H9 (cell line): ENCODE data around the gene FBLN2. TPM values are rescaled to one million over a fixed set of nuclear protein-coding genes. Genes with fewer than 3 reads are reported as not detected.

ENCODE experiments used
- DNase-seq: peaks from one replicate; pipeline ENCODE4 v3.0.0-alpha.2; 2017
- H2AFZ ChIP-seq: one replicate; pipeline ENCODE4 v1.6.1; 2013; ENCODE audit warnings: mild to moderate bottlenecking, low read length, control low read depth, moderate library complexity
- H2AK5ac ChIP-seq: 2 replicates; pipeline ENCODE4 v1.6.1; 2013; ENCODE audit warnings: low read length, control low read depth, mixed read lengths; ENCODE audit not compliant: insufficient read length
- H2BK120ac ChIP-seq: one replicate; pipeline ENCODE4 v1.6.1; 2013; ENCODE audit warnings: low read depth, mild to moderate bottlenecking, low read length, control low read depth, inconsistent platforms; ENCODE audit not compliant: poor library complexity, severe bottlenecking
- H2BK12ac ChIP-seq: 2 replicates; pipeline ENCODE4 v1.6.1; 2013; ENCODE audit warnings: low read length, control low read depth, mixed read lengths, low read depth; ENCODE audit not compliant: insufficient read length
- H2BK15ac ChIP-seq: 2 replicates; pipeline ENCODE4 v1.6.1; 2013; ENCODE audit warnings: low read depth, low read length, control low read depth
- H2BK20ac ChIP-seq: one replicate; pipeline ENCODE4 v1.6.1; 2013; ENCODE audit warnings: low read depth, mild to moderate bottlenecking, low read length, control low read depth, inconsistent platforms; ENCODE audit not compliant: poor library complexity, severe bottlenecking
- H2BK5ac ChIP-seq: 2 replicates; pipeline ENCODE4 v1.6.1; 2013; ENCODE audit warnings: low read length, control low read depth, mixed read lengths; ENCODE audit not compliant: insufficient read length
- H3K14ac ChIP-seq: 2 replicates; pipeline ENCODE4 v1.6.1; 2013; ENCODE audit warnings: low read length, control low read depth; ENCODE audit not compliant: insufficient read depth
- H3K18ac ChIP-seq: 2 replicates; pipeline ENCODE4 v1.6.1; 2013; ENCODE audit warnings: low read depth, mild to moderate bottlenecking, mixed read lengths, low read length, control low read depth; ENCODE audit not compliant: insufficient read length
- H3K23ac ChIP-seq: 2 replicates; pipeline ENCODE4 v1.6.1; 2013; ENCODE audit warnings: low read length, control low read depth, mixed read lengths, low read depth; ENCODE audit not compliant: insufficient read length
- H3K23me2 ChIP-seq: 2 replicates; pipeline ENCODE4 v1.6.1; 2013; ENCODE audit warnings: low read depth, mild to moderate bottlenecking, mixed read lengths, low read length, control low read depth; ENCODE audit not compliant: insufficient read length, poor library complexity, severe bottlenecking
- H3K27ac ChIP-seq: 2 replicates; pipeline ENCODE4 v1.5.1; 2013; ENCODE audit warnings: low read length, control low read depth, mixed read lengths, low read depth; ENCODE audit not compliant: insufficient read length
- H3K27me3 ChIP-seq: 2 replicates; pipeline ENCODE4 v1.6.1; 2013; ENCODE audit warnings: low read length, control low read depth, inconsistent platforms; ENCODE audit not compliant: insufficient read depth
- H3K4ac ChIP-seq: 2 replicates; pipeline ENCODE4 v1.6.1; 2013; ENCODE audit warnings: low read depth, mild to moderate bottlenecking, control low read depth, inconsistent platforms, low read length, moderate library complexity
- H3K4me1 ChIP-seq: 2 replicates; pipeline ENCODE4 v1.6.1; 2013; ENCODE audit warnings: low read length, control low read depth, inconsistent platforms; ENCODE audit not compliant: insufficient read depth
- H3K4me2 ChIP-seq: 2 replicates; pipeline ENCODE4 v1.6.1; 2013; ENCODE audit warnings: low read length, control low read depth, mixed read lengths; ENCODE audit not compliant: insufficient read length, insufficient read depth
- H3K56ac ChIP-seq: 2 replicates; pipeline ENCODE4 v1.6.1; 2013; ENCODE audit warnings: low read depth, mild to moderate bottlenecking, mixed read lengths, low read length, control low read depth; ENCODE audit not compliant: insufficient read length
- H3K79me1 ChIP-seq: 2 replicates; pipeline ENCODE4 v1.6.1; 2013; ENCODE audit warnings: low read depth, mild to moderate bottlenecking, moderate library complexity, low read length, control low read depth, inconsistent platforms; ENCODE audit not compliant: insufficient read depth, poor library complexity, severe bottlenecking
- H3K79me2 ChIP-seq: 2 replicates; pipeline ENCODE4 v1.6.1; 2013; ENCODE audit warnings: low read length, control low read depth, inconsistent platforms; ENCODE audit not compliant: insufficient read depth
- H3K9ac ChIP-seq: 2 replicates; pipeline ENCODE4 v1.6.1; 2013; ENCODE audit warnings: low read length, control low read depth, mixed read lengths; ENCODE audit not compliant: insufficient read length; ENCODE audit errors: extremely low read depth
- H3K9me3 ChIP-seq: one replicate; pipeline ENCODE4 v1.6.1; 2013; ENCODE audit warnings: low read depth, low read length, inconsistent platforms; ENCODE audit not compliant: control insufficient read depth
- H3T11ph ChIP-seq: one replicate; pipeline ENCODE4 v1.6.1; 2013; ENCODE audit warnings: mild to moderate bottlenecking, low read length, control low read depth, inconsistent platforms
- H4K20me1 ChIP-seq: one replicate; pipeline ENCODE4 v1.6.1; 2013; ENCODE audit not compliant: control insufficient read depth, insufficient read length, insufficient read depth
- H4K5ac ChIP-seq: 2 replicates; pipeline ENCODE4 v1.6.1; 2013; ENCODE audit warnings: low read depth, mild to moderate bottlenecking, mixed read lengths, low read length, control low read depth; ENCODE audit not compliant: insufficient read length
- H4K8ac ChIP-seq: replicated peaks from 2 replicates; pipeline ENCODE4 v1.6.1; 2013; ENCODE audit warnings: low read length, control low read depth, mixed read lengths, low read depth; ENCODE audit not compliant: insufficient read length
- H4K91ac ChIP-seq: 2 replicates; pipeline ENCODE4 v1.6.1; 2013; ENCODE audit warnings: low read depth, mild to moderate bottlenecking, moderate library complexity, mixed read lengths, low read length, control low read depth; ENCODE audit not compliant: insufficient read length
- H3K27ac Mint-ChIP-seq, 3 experiments: 2 replicates in 2 of 3; 3 replicates in 1 of 3; pipeline ENCODE4 v1.8.0; 2020 to 2021; ENCODE audit warnings: mixed read lengths in 3 of 3, mild to moderate bottlenecking in 1 of 3, moderate library complexity in 1 of 3
- H3K27me3 Mint-ChIP-seq: 2 replicates; pipeline ENCODE4 v1.8.0; 2021; ENCODE audit warnings: low read depth, mild to moderate bottlenecking, moderate library complexity, mixed read lengths
- H3K36me3 Mint-ChIP-seq, 3 experiments: 2 replicates in 2 of 3; 3 replicates in 1 of 3; pipeline ENCODE4 v1.8.0; 2020 to 2021; ENCODE audit warnings: low read depth in 3 of 3, mixed read lengths in 3 of 3; ENCODE audit not compliant: insufficient read depth in 1 of 3
- H3K4me1 Mint-ChIP-seq, 2 experiments: 2 replicates each; pipeline ENCODE4 v1.8.0; 2020; ENCODE audit warnings: mixed read lengths in 2 of 2
- H3K4me3 Mint-ChIP-seq, 2 experiments: 2 replicates in 1 of 2; 3 replicates in 1 of 2; pipeline ENCODE4 v1.8.0; 2020 to 2021; ENCODE audit warnings: mild to moderate bottlenecking in 2 of 2, mixed read lengths in 2 of 2, moderate library complexity in 1 of 2
- H3K9me3 Mint-ChIP-seq, 2 experiments: 2 replicates in 1 of 2; 3 replicates in 1 of 2; pipeline ENCODE4 v1.8.0; 2020; ENCODE audit warnings: mild to moderate bottlenecking in 2 of 2, mixed read lengths in 2 of 2, moderate library complexity in 1 of 2
- WGBS: extraction: QIAGEN DNeasy Blood & Tissue Kit; methylation state at CpG from one replicate; pipeline ENCODE4 v1.1.7; 2013; ENCODE audit warnings: missing lambda C conversion rate, low lambda C conversion rate, mixed read lengths; ENCODE audit not compliant: insufficient read length; ENCODE audit errors: extremely low coverage; 5-methylcytosine and 5-hydroxymethylcytosine counted together
- total RNA-seq: library from RNA; stranded (reverse); gene quantifications from 2 replicates; pipeline ENCODE4 v1.2.1, GENCODE V29; 2021
- TF ChIP-seq, protein P1 (sequence below): fragments of 200-600 bp; sonication (generic); conservative IDR thresholded peaks from 3 replicates; pipeline ENCODE4 v1.8.0; 2021; ENCODE audit warnings: antibody characterized with exemption, mild to moderate bottlenecking

FBLN2 gene
- total RNA-seq, 1 experiment from 2014 or later, result 11.8 TPM

DNA sequence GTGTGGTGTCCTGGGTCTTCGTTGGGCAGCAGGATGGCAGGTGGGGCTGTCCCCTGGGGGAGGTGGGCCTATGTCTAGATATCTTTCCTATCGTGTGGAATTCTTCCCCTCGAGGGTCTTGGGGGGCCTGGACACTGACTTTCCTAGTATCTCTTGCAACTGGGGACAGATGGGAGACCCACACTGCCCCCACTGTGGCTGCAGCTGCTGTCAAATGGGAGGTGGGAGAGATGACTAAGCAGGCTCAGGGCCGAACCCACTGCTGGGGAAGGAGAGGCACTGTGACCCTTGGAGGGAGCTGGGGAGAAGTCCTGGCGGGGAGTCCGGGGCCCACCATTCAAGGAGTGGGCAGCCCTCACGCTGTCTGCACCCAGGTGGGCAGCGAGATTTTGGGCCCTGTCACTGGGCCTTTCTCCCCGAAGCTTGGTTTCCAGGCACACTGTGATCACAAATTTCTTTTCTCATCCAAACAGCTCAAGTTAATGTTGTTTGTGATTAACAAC is 2.9 kb upstream of the FBLN2 start:
- no peaks in the 10 kb centered on the region; the same call in 1 of the 2 replicates for H3K27me3 ChIP-seq
- no peaks in the 10 kb centered on the region for H3K9me3 ChIP-seq
- H2BK5ac ChIP-seq, result no peak overlapping the region
- no peaks in the 10 kb centered on the region for H4K20me1 ChIP-seq
- H3K4me1 ChIP-seq, result no peaks in the 10 kb centered on the region; the same call in 1 of the 2 replicates
- H3K4me3 Mint-ChIP-seq, result no peak overlapping the region
- no peak overlapping the region for H3K18ac ChIP-seq
- H3K79me1 ChIP-seq, result no peaks in the 10 kb centered on the region
- H3K9ac ChIP-seq, result no peak overlapping the region
- H3K27me3 Mint-ChIP-seq, result peaks cover 41% of the 10 kb centered on the region
- H2BK15ac ChIP-seq, result no peak overlapping the region
- peaks cover 0 to 2% of the 10 kb centered on the region in 2 experiments; a peak in 1 of 5 replicates for H3K9me3 Mint-ChIP-seq
- H4K5ac ChIP-seq, result no peak overlapping the region
- TF ChIP-seq, protein P1, sequence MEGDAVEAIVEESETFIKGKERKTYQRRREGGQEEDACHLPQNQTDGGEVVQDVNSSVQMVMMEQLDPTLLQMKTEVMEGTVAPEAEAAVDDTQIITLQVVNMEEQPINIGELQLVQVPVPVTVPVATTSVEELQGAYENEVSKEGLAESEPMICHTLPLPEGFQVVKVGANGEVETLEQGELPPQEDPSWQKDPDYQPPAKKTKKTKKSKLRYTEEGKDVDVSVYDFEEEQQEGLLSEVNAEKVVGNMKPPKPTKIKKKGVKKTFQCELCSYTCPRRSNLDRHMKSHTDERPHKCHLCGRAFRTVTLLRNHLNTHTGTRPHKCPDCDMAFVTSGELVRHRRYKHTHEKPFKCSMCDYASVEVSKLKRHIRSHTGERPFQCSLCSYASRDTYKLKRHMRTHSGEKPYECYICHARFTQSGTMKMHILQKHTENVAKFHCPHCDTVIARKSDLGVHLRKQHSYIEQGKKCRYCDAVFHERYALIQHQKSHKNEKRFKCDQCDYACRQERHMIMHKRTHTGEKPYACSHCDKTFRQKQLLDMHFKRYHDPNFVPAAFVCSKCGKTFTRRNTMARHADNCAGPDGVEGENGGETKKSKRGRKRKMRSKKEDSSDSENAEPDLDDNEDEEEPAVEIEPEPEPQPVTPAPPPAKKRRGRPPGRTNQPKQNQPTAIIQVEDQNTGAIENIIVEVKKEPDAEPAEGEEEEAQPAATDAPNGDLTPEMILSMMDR, result no peak
- no peak overlapping the region for H2AFZ ChIP-seq
- no peak overlapping the region for H3K4ac ChIP-seq
- no CpG with 5 or more reads among the region's 9 CpGs for WGBS
- H2BK120ac ChIP-seq, result no peak overlapping the region
- H3K79me2 ChIP-seq, result no peaks in the 10 kb centered on the region
- peaks cover 22 to 38% of the 10 kb centered on the region in 2 experiments for H3K4me1 Mint-ChIP-seq
- no peak overlapping the region for H2BK20ac ChIP-seq
- H3K27ac ChIP-seq, result no peak overlapping the region
- no peak overlapping the region for H3K14ac ChIP-seq
- DNase-seq, result no peak
- H4K8ac ChIP-seq, result no peak overlapping the region
- no peak overlapping the region for H2BK12ac ChIP-seq
- H3K56ac ChIP-seq, result no peak overlapping the region
- no peak overlapping the region for H3K4me2 ChIP-seq
- H3K23me2 ChIP-seq, result no peaks in the 10 kb centered on the region
- no peak overlapping the region for H3K23ac ChIP-seq
- H3K27ac Mint-ChIP-seq, result no peak overlapping the region
- H3K36me3 Mint-ChIP-seq, result peaks cover 0 to 2% (median 0%) of the 10 kb centered on the region in 3 experiments; a peak in 2 of 7 replicates
- no peak overlapping the region for H4K91ac ChIP-seq
- H3T11ph ChIP-seq, result no peak overlapping the region
- no peak overlapping the region for H2AK5ac ChIP-seq
